OCI-LY7 (cell line): ENCODE measurements around the gene OR51B4. TPM values are rescaled to one million over a fixed set of nuclear protein-coding genes. Genes with fewer than 3 reads are reported as not detected.

ENCODE experiments used
- BruUV-seq: library from RNA; stranded (reverse); fragments of 400-500 nt; replicated peaks from 2 replicates; lab custom pipeline; 2021; lab: Mats Ljungman, UMichigan
- CTCF ChIA-PET: fragments of 300-600 bp; sonication (Branson Sonifier 250); formaldehyde crosslinking; loops from one replicate; lab custom pipeline; 2022; ENCODE audit warnings: antibody characterized with exemption; ENCODE audit not compliant: unreplicated experiment; lab: Charles Lee
- POLR2A ChIA-PET: fragments of 300-600 bp; sonication (Branson Sonifier 250); formaldehyde crosslinking; loops from one replicate; lab custom pipeline; 2022; ENCODE audit warnings: antibody characterized with exemption; lab: Charles Lee
- DNase-seq: peaks from one replicate; pipeline ENCODE4 v3.0.0-alpha.2; 2015; ENCODE audit warnings: low spot score
- H2AFZ ChIP-seq: fragments of 200-600 bp; sonication (generic), shearing (Covaris generic); 2 replicates; pipeline ENCODE4 v1.6.1; 2014; ENCODE audit warnings: mild to moderate bottlenecking, antibody characterized with exemption, low read length, moderate library complexity
- H3K27ac ChIP-seq: fragments of 200-600 bp; sonication (generic); 2 replicates; pipeline ENCODE4 v1.5.1; 2014; ENCODE audit warnings: mixed run types, low read depth, mild to moderate bottlenecking, moderate library complexity, low read length, inconsistent platforms; ENCODE audit not compliant: poor library complexity, severe bottlenecking
- H3K36me3 ChIP-seq: fragments of 200-600 bp; sonication (generic); 2 replicates; pipeline ENCODE4 v1.6.1; 2014; ENCODE audit warnings: mild to moderate bottlenecking, antibody characterized with exemption, low read length, moderate library complexity, mixed read lengths; ENCODE audit not compliant: insufficient read depth
- H3K4me1 ChIP-seq: fragments of 200-600 bp; sonication (generic); 2 replicates; pipeline ENCODE4 v1.5.1; 2014; ENCODE audit warnings: mild to moderate bottlenecking, low read length; ENCODE audit not compliant: insufficient read depth, poor library complexity, severe bottlenecking
- H3K4me2 ChIP-seq: fragments of 200-600 bp; sonication (generic); 2 replicates; pipeline ENCODE4 v1.6.1; 2014; ENCODE audit warnings: mild to moderate bottlenecking, low read length
- H3K4me3 ChIP-seq: fragments of 200-600 bp; sonication (generic); 2 replicates; pipeline ENCODE4 v1.5.1; 2014; ENCODE audit warnings: mild to moderate bottlenecking, low read depth, low read length; ENCODE audit not compliant: poor library complexity, severe bottlenecking
- H3K79me2 ChIP-seq: fragments of 200-600 bp; sonication (generic); 2 replicates; pipeline ENCODE4 v1.6.1; 2016; ENCODE audit warnings: low read depth, mild to moderate bottlenecking, low read length, moderate library complexity, mixed read lengths; ENCODE audit not compliant: insufficient read depth
- H3K9me2 ChIP-seq: fragments of 200-600 bp; sonication (generic); 2 replicates; pipeline ENCODE4 v1.6.1; 2016; ENCODE audit warnings: mild to moderate bottlenecking, low read length, mixed read lengths; ENCODE audit not compliant: insufficient read depth
- H3K9me3 ChIP-seq: fragments of 200-600 bp; sonication (generic); 2 replicates; pipeline ENCODE4 v1.6.1; 2014; ENCODE audit warnings: mild to moderate bottlenecking, mixed run types, low read length, mixed read lengths
- H4K20me1 ChIP-seq: fragments of 200-600 bp; sonication (generic); 2 replicates; pipeline ENCODE4 v1.6.1; 2014; ENCODE audit warnings: mild to moderate bottlenecking, antibody characterized with exemption, low read length, moderate library complexity, mixed read lengths; ENCODE audit not compliant: insufficient read depth
- CTCF ChIP-seq: fragments of 200-600 bp; sonication (generic); conservative IDR thresholded peaks from 2 replicates; pipeline ENCODE4 v1.5.1; 2014; ENCODE audit warnings: mild to moderate bottlenecking, antibody characterized with exemption, low read length, moderate library complexity, mixed read lengths
- EZH2phosphoT487 ChIP-seq: fragments of 200-600 bp; sonication (generic); IDR thresholded peaks from 2 replicates; pipeline ENCODE4 v1.6.1; 2018; ENCODE audit warnings: low read depth, borderline replicate concordance, mild to moderate bottlenecking, mixed run types, antibody characterized with exemption, low read length, moderate library complexity, mixed read lengths
- intact Hi-C: fragments of 100-400 bp; cut with micrococcal nuclease; formaldehyde crosslinking; loops from one replicate; pipeline ENCODE4 v1.10.0; 2022; ENCODE audit not compliant: unreplicated experiment
- total RNA-seq, 2 experiments: library from RNA; depleted of rRNA in 1 of 2; stranded (reverse); fragments of >200 nt in 1 of 2; shearing (Covaris generic) in 1 of 2; gene quantifications; 2 replicates each; pipeline ENCODE4 v1.2.3, GENCODE V29; 2014 to 2022

OR51B4 gene
- total RNA-seq, 2 experiments from 2014 or later: not detected

GRCh38 chr11:5293028-5293427, 8.7 kb downstream of the OR51B4 start:
- H3K36me3 ChIP-seq: no peaks in the 10 kb centered on the region
- no peaks in the 10 kb centered on the region for H3K4me1 ChIP-seq
- H3K79me2 ChIP-seq: no peaks in the 10 kb centered on the region
- no peak overlapping the region for H2AFZ ChIP-seq
- CTCF ChIA-PET: no interaction called here
- no peaks in the 10 kb centered on the region for H3K9me2 ChIP-seq
- intact Hi-C loops: no loop called here
- TF ChIP-seq CTCF (no peak), EZH2phosphoT487 (no peak)
- H3K9me3 ChIP-seq: no peaks in the 10 kb centered on the region
- no peak for DNase-seq
- BruUV-seq: no TSS peak
- H3K27ac ChIP-seq: no peak overlapping the region
- H3K4me3 ChIP-seq: no peak overlapping the region
- POLR2A ChIA-PET: no interaction called here
- no peaks in the 10 kb centered on the region for H4K20me1 ChIP-seq
- H3K4me2 ChIP-seq: no peak overlapping the region

GRCh38 chr11:5291207-5291838, 10.4 kb downstream of the OR51B4 start:
- POLR2A ChIA-PET: no interaction called here
- H3K9me3 ChIP-seq: no peaks in the 10 kb centered on the region
- H3K79me2 ChIP-seq: no peaks in the 10 kb centered on the region
- DNase-seq: peak; percentile 18
- no peak overlapping the region for H3K4me2 ChIP-seq
- H2AFZ ChIP-seq: no peak overlapping the region
- H4K20me1 ChIP-seq: no peaks in the 10 kb centered on the region
- TF ChIP-seq EZH2phosphoT487: no peak
- TF ChIP-seq CTCF: peak; percentile 70
- no TSS peak for BruUV-seq
- no peaks in the 10 kb centered on the region for H3K9me2 ChIP-seq
- intact Hi-C loops: no loop called here
- H3K4me1 ChIP-seq: no peaks in the 10 kb centered on the region
- H3K4me3 ChIP-seq: no peak overlapping the region
- CTCF ChIA-PET: interaction anchor here (0.5 kb wide), 1 partner anchor 538 kb away, joined by 3 read pairs; no protein-coding TSS in a partner anchor
- H3K27ac ChIP-seq: no peak overlapping the region
- H3K36me3 ChIP-seq: no peaks in the 10 kb centered on the region

GRCh38 chr11:5290106-5290505, 11.6 kb downstream of the OR51B4 start:
- no peak overlapping the region for H3K4me2 ChIP-seq
- no peaks in the 10 kb centered on the region for H3K36me3 ChIP-seq
- H4K20me1 ChIP-seq: no peaks in the 10 kb centered on the region
- intact Hi-C loops: no loop called here
- H3K9me2 ChIP-seq: no peaks in the 10 kb centered on the region
- ChIA-PET CTCF (no interaction called here), POLR2A (no interaction called here)
- no TSS peak for BruUV-seq
- TF ChIP-seq CTCF (no peak), EZH2phosphoT487 (no peak)
- H3K27ac ChIP-seq: no peak overlapping the region
- no peak for DNase-seq
- H3K4me3 ChIP-seq: no peak overlapping the region
- H3K9me3 ChIP-seq: no peaks in the 10 kb centered on the region
- H3K4me1 ChIP-seq: no peaks in the 10 kb centered on the region
- no peaks in the 10 kb centered on the region for H3K79me2 ChIP-seq
- no peak overlapping the region for H2AFZ ChIP-seq
